GM20000 (cell line): ENCODE data around the gene TMEM184B.
A peak's percentile ranks its signal among the peaks of the same experiment; 100 is the strongest.
"Not testable (repeated sequence)": the region's sequence is repeated elsewhere in the genome, so short reads cannot be mapped to it uniquely, and the experiment has no call there.

Experiments used
- DNase-seq: peaks from one replicate; pipeline ENCODE4 v3.0.0; 2012; ENCODE audit warnings: low spot score
- CTCF ChIP-seq: IDR thresholded peaks from 2 replicates; pipeline ENCODE4 v1.5.1; 2012; ENCODE audit warnings: mild to moderate bottlenecking, control low read depth; ENCODE audit errors: extremely low read depth, missing control alignments

Gene TMEM184B

GRCh38 chr22:38236786-38237185 lies 36.0 kb downstream of the TMEM184B start:
- no peak for TF ChIP-seq CTCF
- DNase-seq: no peak

GRCh38 chr22:38235240-38235850 lies 37.5 kb downstream of the TMEM184B start:
- no peak for DNase-seq
- TF ChIP-seq CTCF: no peak

- not testable (repeated sequence) for DNase-seq
Measured at GRCh38 chr22:38233856-38234255, 39.0 kb downstream of the TMEM184B start.

- no peak for DNase-seq
- no peak for TF ChIP-seq CTCF
Measured at GRCh38 chr22:38233427-38233826, 39.4 kb downstream of the TMEM184B start.

GRCh38 chr22:38232196-38232595 lies 40.6 kb downstream of the TMEM184B start:
- DNase-seq: no peak
- no peak for TF ChIP-seq CTCF

- no peak for TF ChIP-seq CTCF
- DNase-seq: no peak
Measured at GRCh38 chr22:38230916-38231315, 41.9 kb downstream of the TMEM184B start.

- peak; percentile 55 for TF ChIP-seq CTCF
- peak; percentile 75 for DNase-seq
Measured at GRCh38 chr22:38230108-38230825, 42.5 kb downstream of the TMEM184B start.
